Measurements from ENCODE around the gene AKR1B1.

The AKR1B1 gene

GRCh38 chr7:134459981-134460380 is 1.1 kb upstream of the AKR1B1 start:
- Mint-ChIP-seq H3K27me3 (ENCODE audit: low read depth) (peaks cover 4% of the 10 kb centered on the region), H3K9me3 (peaks cover 15% of the 10 kb centered on the region), H3K4me1 (ENCODE audit: low read depth) (peaks cover 31% of the 10 kb centered on the region), H3K27ac (no peak overlapping the region), H3K4me3 (peak overlapping the region; percentile 43), H3K36me3 (ENCODE audit: low read depth) (peaks cover 21% of the 10 kb centered on the region)

DNA sequence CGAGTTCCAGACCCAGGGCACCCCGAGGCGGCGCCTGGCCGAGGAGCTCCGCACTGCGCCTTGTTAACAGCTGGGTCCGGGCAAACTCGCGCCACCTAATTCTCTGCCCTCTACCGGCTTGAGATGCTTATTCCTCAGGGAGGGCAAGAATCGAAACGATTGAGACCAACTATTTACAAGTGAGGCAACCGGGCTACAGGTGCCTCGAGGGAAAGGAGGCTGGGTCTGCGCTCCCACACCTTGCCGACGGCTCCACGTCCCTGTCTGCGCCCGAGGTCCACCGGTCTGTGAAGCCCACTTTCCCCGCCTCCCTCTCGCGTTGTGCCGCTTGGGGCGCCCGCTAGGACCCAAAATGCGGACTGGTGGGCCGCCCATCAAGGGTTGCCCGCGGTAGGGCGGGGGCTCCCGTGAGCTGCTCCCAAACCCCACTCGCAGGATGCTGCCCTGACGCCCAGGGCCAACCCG is 527 bp downstream of the AKR1B1 start:
- peaks cover 5% of the 10 kb centered on the region for H3K9me3 Mint-ChIP-seq
- no peaks in the 10 kb centered on the region for H3K27me3 Mint-ChIP-seq (ENCODE audit: low read depth)
- H3K4me3 Mint-ChIP-seq = peak overlapping the region; percentile 81
- peaks cover 45% of the 10 kb centered on the region for H3K4me1 Mint-ChIP-seq (ENCODE audit: low read depth)
- H3K27ac Mint-ChIP-seq = peak overlapping the region; percentile 52
- peaks cover 19% of the 10 kb centered on the region for H3K36me3 Mint-ChIP-seq (ENCODE audit: low read depth)

DNA sequence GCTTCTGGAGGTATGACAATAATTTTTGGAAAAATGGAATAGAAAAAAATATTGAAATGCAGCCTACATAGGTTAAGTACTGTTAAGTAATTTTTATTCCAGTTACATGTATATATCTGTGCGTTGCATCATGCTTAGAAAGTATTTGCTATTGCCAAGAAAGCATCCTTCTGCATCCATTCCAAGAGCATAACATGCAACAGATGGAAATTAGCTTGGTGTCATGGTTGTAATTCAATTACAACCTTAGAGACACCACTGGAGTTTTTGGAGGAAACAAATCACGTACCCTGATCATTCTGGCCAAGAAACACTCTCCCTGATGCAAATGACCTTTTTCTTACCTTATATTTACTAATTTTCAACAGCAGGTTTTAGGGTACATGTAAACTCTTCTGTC is 1.7 kb downstream of the AKR1B1 start:
- no peaks in the 10 kb centered on the region for H3K27me3 Mint-ChIP-seq (ENCODE audit: low read depth)
- peaks cover 19% of the 10 kb centered on the region for H3K36me3 Mint-ChIP-seq (ENCODE audit: low read depth)
- peaks cover 48% of the 10 kb centered on the region for H3K4me1 Mint-ChIP-seq (ENCODE audit: low read depth)
- no peak overlapping the region for H3K27ac Mint-ChIP-seq
- peak overlapping the region; percentile 81 for H3K4me3 Mint-ChIP-seq
- no peaks in the 10 kb centered on the region for H3K9me3 Mint-ChIP-seq

- Mint-ChIP-seq H3K27ac (peak overlapping the region; percentile 63), H3K4me1 (ENCODE audit: low read depth) (peaks cover 38% of the 10 kb centered on the region), H3K27me3 (ENCODE audit: low read depth) (no peaks in the 10 kb centered on the region), H3K9me3 (no peaks in the 10 kb centered on the region), H3K36me3 (ENCODE audit: low read depth) (peaks cover 32% of the 10 kb centered on the region), H3K4me3 (peak overlapping the region; percentile 53)
Observed at GRCh38 chr7:134454277-134454676, 4.6 kb downstream of the AKR1B1 start.

GRCh38 chr7:134453518-134453917 is 5.4 kb downstream of the AKR1B1 start:
- no peak overlapping the region for H3K4me3 Mint-ChIP-seq
- H3K9me3 Mint-ChIP-seq = no peaks in the 10 kb centered on the region
- peaks cover 39% of the 10 kb centered on the region for H3K36me3 Mint-ChIP-seq (ENCODE audit: low read depth)
- no peaks in the 10 kb centered on the region for H3K27me3 Mint-ChIP-seq (ENCODE audit: low read depth)
- no peak overlapping the region for H3K27ac Mint-ChIP-seq
- peaks cover 36% of the 10 kb centered on the region for H3K4me1 Mint-ChIP-seq (ENCODE audit: low read depth)

DNA sequence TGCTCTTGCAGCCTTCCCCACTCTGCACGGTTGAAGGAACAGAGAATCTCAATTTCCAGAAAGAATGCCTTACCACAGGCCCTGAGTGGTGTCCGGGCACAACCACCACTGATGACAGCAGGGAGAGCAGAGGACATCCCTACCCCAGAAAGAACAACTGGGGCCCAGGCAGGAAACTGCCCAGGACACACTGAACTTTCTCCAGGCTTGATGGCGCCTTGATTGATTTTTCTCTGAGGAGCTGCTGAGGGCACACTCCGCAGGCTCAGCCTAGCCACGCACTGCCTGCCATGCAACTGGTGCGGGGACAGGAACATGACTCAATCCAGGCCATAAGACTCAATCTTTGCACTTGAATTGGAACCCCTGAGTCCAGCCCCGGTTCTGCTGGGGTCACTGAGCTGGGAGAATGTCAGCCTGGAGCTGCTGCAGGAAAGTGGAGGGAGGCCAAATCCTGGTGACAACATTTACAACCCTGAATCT is 5.9 kb downstream of the AKR1B1 start:
- H3K4me1 Mint-ChIP-seq (ENCODE audit: low read depth) = peaks cover 33% of the 10 kb centered on the region
- no peaks in the 10 kb centered on the region for H3K9me3 Mint-ChIP-seq
- peaks cover 42% of the 10 kb centered on the region for H3K36me3 Mint-ChIP-seq (ENCODE audit: low read depth)
- H3K27me3 Mint-ChIP-seq (ENCODE audit: low read depth) = no peaks in the 10 kb centered on the region
- H3K27ac Mint-ChIP-seq = no peak overlapping the region
- no peak overlapping the region for H3K4me3 Mint-ChIP-seq

DNA sequence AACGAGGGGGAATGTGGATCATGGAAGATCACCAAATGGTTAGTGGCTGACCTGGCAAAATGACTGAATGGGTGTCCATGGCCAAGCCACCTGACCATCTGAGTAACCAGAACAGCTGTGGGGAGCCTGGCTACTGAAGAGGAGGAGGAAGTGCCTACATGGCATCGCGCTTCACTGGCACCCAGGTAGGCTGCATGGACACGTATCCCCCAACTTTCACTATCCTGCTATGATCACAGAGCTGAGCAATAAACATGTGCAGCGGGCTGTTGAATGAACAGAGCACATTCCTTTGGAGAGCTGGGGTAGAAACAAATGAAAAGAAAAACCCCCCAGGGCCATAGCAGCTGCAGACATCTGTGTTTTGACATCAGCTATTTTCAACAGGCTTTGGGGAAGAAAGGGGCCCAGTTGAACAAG is 6.5 kb downstream of the AKR1B1 start:
- Mint-ChIP-seq H3K9me3 (no peaks in the 10 kb centered on the region), H3K27ac (no peak overlapping the region), H3K27me3 (ENCODE audit: low read depth) (no peaks in the 10 kb centered on the region), H3K4me3 (no peak overlapping the region), H3K4me1 (ENCODE audit: low read depth) (peaks cover 29% of the 10 kb centered on the region), H3K36me3 (ENCODE audit: low read depth) (peaks cover 41% of the 10 kb centered on the region)

DNA sequence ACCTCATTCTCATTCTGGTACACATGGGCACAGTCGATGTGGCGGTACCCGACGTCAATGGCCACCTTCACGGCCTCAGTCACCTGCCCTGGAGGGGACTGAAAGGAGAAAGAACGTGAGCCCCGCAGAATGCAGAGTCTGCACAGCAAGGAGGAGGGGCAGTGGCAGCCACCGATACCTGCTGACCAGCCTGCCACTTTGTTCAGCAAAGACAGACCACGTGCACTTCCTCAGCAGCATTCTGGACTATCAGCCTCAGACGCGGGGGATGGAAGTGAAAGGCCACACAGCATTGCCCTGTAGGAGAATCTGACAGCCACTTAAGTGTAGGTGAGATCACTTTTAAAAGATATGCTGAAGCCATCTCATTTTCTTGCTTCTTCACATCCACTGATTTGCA is 7.2 kb downstream of the AKR1B1 start:
- H3K4me3 Mint-ChIP-seq = no peak overlapping the region
- peaks cover 27% of the 10 kb centered on the region for H3K4me1 Mint-ChIP-seq (ENCODE audit: low read depth)
- H3K27ac Mint-ChIP-seq = no peak overlapping the region
- peaks cover 43% of the 10 kb centered on the region for H3K36me3 Mint-ChIP-seq (ENCODE audit: low read depth)
- H3K27me3 Mint-ChIP-seq (ENCODE audit: low read depth) = no peaks in the 10 kb centered on the region
- H3K9me3 Mint-ChIP-seq = no peaks in the 10 kb centered on the region

GRCh38 chr7:134450294-134451000 is 8.5 kb downstream of the AKR1B1 start:
- no peaks in the 10 kb centered on the region for H3K27me3 Mint-ChIP-seq (ENCODE audit: low read depth)
- peaks cover 39% of the 10 kb centered on the region for H3K36me3 Mint-ChIP-seq (ENCODE audit: low read depth)
- H3K4me3 Mint-ChIP-seq = no peak overlapping the region
- peaks cover 21% of the 10 kb centered on the region for H3K4me1 Mint-ChIP-seq (ENCODE audit: low read depth)
- H3K27ac Mint-ChIP-seq = no peak overlapping the region
- no peaks in the 10 kb centered on the region for H3K9me3 Mint-ChIP-seq

- H3K36me3 Mint-ChIP-seq (ENCODE audit: low read depth) = peaks cover 36% of the 10 kb centered on the region
- peaks cover 14% of the 10 kb centered on the region for H3K4me1 Mint-ChIP-seq (ENCODE audit: low read depth)
- H3K27me3 Mint-ChIP-seq (ENCODE audit: low read depth) = no peaks in the 10 kb centered on the region
- no peak overlapping the region for H3K27ac Mint-ChIP-seq
- H3K4me3 Mint-ChIP-seq = no peak overlapping the region
- no peaks in the 10 kb centered on the region for H3K9me3 Mint-ChIP-seq
Observed at GRCh38 chr7:134449680-134450079, 9.2 kb downstream of the AKR1B1 start.

- Mint-ChIP-seq H3K27ac (no peak overlapping the region), H3K9me3 (no peaks in the 10 kb centered on the region), H3K27me3 (ENCODE audit: low read depth) (no peaks in the 10 kb centered on the region), H3K36me3 (ENCODE audit: low read depth) (peaks cover 46% of the 10 kb centered on the region), H3K4me3 (no peak overlapping the region), H3K4me1 (ENCODE audit: low read depth) (peaks cover 4% of the 10 kb centered on the region)
Observed at GRCh38 chr7:134448356-134449229, 10.3 kb downstream of the AKR1B1 start.

GRCh38 chr7:134447383-134447782 is 11.5 kb downstream of the AKR1B1 start:
- Mint-ChIP-seq H3K36me3 (ENCODE audit: low read depth) (peaks cover 52% of the 10 kb centered on the region), H3K27me3 (ENCODE audit: low read depth) (no peaks in the 10 kb centered on the region), H3K4me1 (ENCODE audit: low read depth) (no peaks in the 10 kb centered on the region), H3K27ac (no peak overlapping the region), H3K9me3 (no peaks in the 10 kb centered on the region), H3K4me3 (no peak overlapping the region)

DNA sequence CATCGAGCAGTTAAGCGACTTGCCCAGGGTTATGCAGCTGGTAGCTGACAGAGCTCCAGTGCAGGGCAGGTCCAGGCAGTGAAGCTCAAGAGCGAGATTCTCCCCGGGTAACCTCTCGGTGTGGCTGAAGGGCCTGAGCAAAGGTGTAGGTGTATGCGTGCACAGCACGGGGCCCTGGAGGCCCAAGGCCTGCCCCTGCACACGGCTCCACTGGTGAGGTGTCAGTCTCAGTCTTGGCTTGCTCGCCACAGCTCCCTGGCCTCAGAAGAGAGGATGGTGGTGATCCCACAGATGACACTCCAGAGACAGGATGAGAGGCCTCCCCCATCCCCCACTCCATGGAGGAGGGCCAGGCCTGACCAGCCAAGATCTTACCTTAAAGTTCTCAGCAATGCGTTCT is 12.0 kb downstream of the AKR1B1 start:
- H3K27me3 Mint-ChIP-seq (ENCODE audit: low read depth) = no peaks in the 10 kb centered on the region
- H3K27ac Mint-ChIP-seq = no peak overlapping the region
- peaks cover 55% of the 10 kb centered on the region for H3K36me3 Mint-ChIP-seq (ENCODE audit: low read depth)
- no peaks in the 10 kb centered on the region for H3K4me1 Mint-ChIP-seq (ENCODE audit: low read depth)
- no peak overlapping the region for H3K4me3 Mint-ChIP-seq
- no peaks in the 10 kb centered on the region for H3K9me3 Mint-ChIP-seq

DNA sequence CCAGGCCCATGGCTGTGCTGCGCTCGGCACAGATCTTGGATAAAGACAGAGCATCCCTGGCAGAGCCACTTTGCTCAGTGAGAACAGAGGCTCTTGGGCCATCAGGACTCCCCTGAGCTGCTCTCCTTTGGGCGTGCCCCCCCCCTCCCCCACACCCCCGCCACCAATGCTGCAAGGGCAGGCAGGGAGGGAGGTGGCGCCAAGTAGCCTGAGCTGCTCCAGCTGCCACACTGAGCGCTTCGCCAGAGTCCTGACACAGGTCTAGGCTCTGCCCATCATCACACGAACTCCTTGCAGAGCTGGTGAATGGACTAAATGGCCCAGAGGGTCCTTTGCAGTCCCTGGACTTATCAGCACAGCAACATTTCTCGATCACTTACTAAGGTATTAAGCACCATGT is 12.5 kb downstream of the AKR1B1 start:
- H3K4me3 Mint-ChIP-seq = no peak overlapping the region
- peaks cover 52% of the 10 kb centered on the region for H3K36me3 Mint-ChIP-seq (ENCODE audit: low read depth)
- H3K27ac Mint-ChIP-seq = no peak overlapping the region
- H3K4me1 Mint-ChIP-seq (ENCODE audit: low read depth) = no peaks in the 10 kb centered on the region
- no peaks in the 10 kb centered on the region for H3K27me3 Mint-ChIP-seq (ENCODE audit: low read depth)
- no peaks in the 10 kb centered on the region for H3K9me3 Mint-ChIP-seq

GRCh38 chr7:134444961-134445315 is 14.0 kb downstream of the AKR1B1 start:
- no peak overlapping the region for H3K27ac Mint-ChIP-seq
- no peaks in the 10 kb centered on the region for H3K9me3 Mint-ChIP-seq
- no peaks in the 10 kb centered on the region for H3K27me3 Mint-ChIP-seq (ENCODE audit: low read depth)
- no peaks in the 10 kb centered on the region for H3K4me1 Mint-ChIP-seq (ENCODE audit: low read depth)
- H3K36me3 Mint-ChIP-seq (ENCODE audit: low read depth) = peaks cover 48% of the 10 kb centered on the region
- H3K4me3 Mint-ChIP-seq = no peak overlapping the region
